ENCODE results near the gene GRAPL. TPM values are rescaled to one million over a fixed set of nuclear protein-coding genes. Genes with fewer than 3 reads are reported as not detected.
"Not testable (repeated sequence)": the region's sequence is repeated elsewhere in the genome, so short reads cannot be mapped to it uniquely, and the experiment has no call there.

GRAPL gene
- total RNA-seq, 2 donors from 2014 or later = 1.4 to 1.8 TPM

- intact Hi-C loops (cut with DNase I, micrococcal nuclease); ATAC-seq; DNase-seq: not testable (repeated sequence)
Measured at GRCh38 chr17:19133793-19134192, 6.4 kb downstream of the GRAPL start.

GRCh38 chr17:19135391-19135790, 8.0 kb downstream of the GRAPL start:
- DNase-seq; ATAC-seq; intact Hi-C loops (cut with DNase I, micrococcal nuclease): not testable (repeated sequence)

- ATAC-seq = peak; percentile 44
- intact Hi-C loops (cut with DNase I, micrococcal nuclease); DNase-seq: not testable (repeated sequence)
Measured at GRCh38 chr17:19136138-19136537, 8.7 kb downstream of the GRAPL start.

- DNase-seq (peak in 1 of 2 donors; percentile 15), ATAC-seq (peak; percentile 77)
- intact Hi-C loops (cut with DNase I, micrococcal nuclease) = not testable (repeated sequence)
Measured at GRCh38 chr17:19136605-19137004, 9.2 kb downstream of the GRAPL start.

- ATAC-seq; DNase-seq; intact Hi-C loops (cut with DNase I, micrococcal nuclease): not testable (repeated sequence)
Measured at GRCh38 chr17:19137959-19138358, 10.6 kb downstream of the GRAPL start.

- DNase-seq (peak; percentile 5 to 21), ATAC-seq (peak; percentile 71)
- intact Hi-C loops (cut with DNase I, micrococcal nuclease) = not testable (repeated sequence)
Measured at GRCh38 chr17:19141366-19142155, 14.2 kb downstream of the GRAPL start.

GRCh38 chr17:19142419-19142818, 15.0 kb downstream of the GRAPL start:
- intact Hi-C loops (cut with DNase I, micrococcal nuclease) = not testable (repeated sequence)
- DNase-seq = peak; percentile 36 to 64
- ATAC-seq = peak; percentile 67

- DNase-seq; intact Hi-C loops (cut with DNase I, micrococcal nuclease): not testable (repeated sequence)
- peak; percentile 51 for ATAC-seq
Measured at GRCh38 chr17:19143097-19143777, 15.8 kb downstream of the GRAPL start.

- ATAC-seq; DNase-seq; intact Hi-C loops (cut with DNase I, micrococcal nuclease): not testable (repeated sequence)
Measured at GRCh38 chr17:19144373-19144772, 17.0 kb downstream of the GRAPL start.

- DNase-seq; intact Hi-C loops (cut with DNase I, micrococcal nuclease): not testable (repeated sequence)
- peak; percentile 66 for ATAC-seq
Measured at GRCh38 chr17:19145471-19145870, 18.1 kb downstream of the GRAPL start.

GRCh38 chr17:19150678-19151615, 23.6 kb downstream of the GRAPL start:
- DNase-seq; intact Hi-C loops (cut with DNase I, micrococcal nuclease); ATAC-seq: not testable (repeated sequence)

- DNase-seq; ATAC-seq; intact Hi-C loops (cut with DNase I, micrococcal nuclease): not testable (repeated sequence)
Measured at GRCh38 chr17:19157628-19158027, 30.2 kb downstream of the GRAPL start.

- ATAC-seq = peak; percentile 55
- DNase-seq; intact Hi-C loops (cut with DNase I, micrococcal nuclease): not testable (repeated sequence)
Measured at GRCh38 chr17:19158478-19158877, 31.1 kb downstream of the GRAPL start.

GRCh38 chr17:19158938-19159337, 31.5 kb downstream of the GRAPL start:
- ATAC-seq = peak; percentile 64
- DNase-seq; intact Hi-C loops (cut with DNase I, micrococcal nuclease): not testable (repeated sequence)

GRCh38 chr17:19161308-19162107, 34.1 kb downstream of the GRAPL start:
- intact Hi-C loops (cut with DNase I, micrococcal nuclease); ATAC-seq; DNase-seq: not testable (repeated sequence)

GRCh38 chr17:19162384-19163216, 35.2 kb downstream of the GRAPL start:
- DNase-seq; intact Hi-C loops (cut with DNase I, micrococcal nuclease): not testable (repeated sequence)
- ATAC-seq = peak; percentile 76

GRCh38 chr17:19174422-19174821, 47.0 kb downstream of the GRAPL start:
- peak; percentile 9 for ATAC-seq
- intact Hi-C loops (cut with DNase I, micrococcal nuclease); DNase-seq: not testable (repeated sequence)
